Stimulated activated CD8-positive, alpha-beta memory T cell treated with anti-CD3 and anti-CD28 coated beads, Interleukin-12 subunit alpha, Interleukin-12 subunit beta, amount 100 ng/mL, for 24 hours (primary cell): ENCODE measurements around the gene CARD8.
A peak's percentile ranks its signal among the peaks of the same experiment; 100 is the strongest.
"Not testable (repeated sequence)": the region's sequence is repeated elsewhere in the genome, so short reads cannot be mapped to it uniquely, and the experiment has no call there.

ENCODE experiments used
- DNase-seq: peaks from one replicate; pipeline ENCODE4 v3.0.0-alpha.2; 2020; ENCODE audit errors: extremely low read depth

The CARD8 gene

GRCh38 chr19:48255376-48256303, at the start of gene CARD8:
Gene CARD8, minus strand, starts transcription at chr19:48255912. Its CDS starts 14,892 bp downstream, at chr19:48241020.
- peak; percentile 47 for DNase-seq

GRCh38 chr19:48303866-48304265, 48.2 kb upstream of the CARD8 start:
- no peak for DNase-seq

- no peak for DNase-seq
These were observed 47.7 kb upstream of the CARD8 start for GRCh38 chr19:48303367-48303766.

GRCh38 chr19:48302600-48302959, 46.9 kb upstream of the CARD8 start:
- no peak for DNase-seq

- no peak for DNase-seq
These were observed 46.3 kb upstream of the CARD8 start for GRCh38 chr19:48301886-48302599.

GRCh38 chr19:48297975-48298374, 42.3 kb upstream of the CARD8 start:
- DNase-seq = no peak

- DNase-seq = no peak
These were observed 41.4 kb upstream of the CARD8 start for GRCh38 chr19:48296963-48297734.

- DNase-seq = no peak
These were observed 39.7 kb upstream of the CARD8 start for GRCh38 chr19:48295458-48295857.

GRCh38 chr19:48292798-48293197, 37.1 kb upstream of the CARD8 start:
- DNase-seq = no peak

GRCh38 chr19:48291489-48291815, 35.7 kb upstream of the CARD8 start:
- not testable (repeated sequence) for DNase-seq

- no peak for DNase-seq
These were observed 35.2 kb upstream of the CARD8 start for GRCh38 chr19:48290771-48291488.

- DNase-seq = no peak
These were observed 34.7 kb upstream of the CARD8 start for GRCh38 chr19:48290401-48290770.

GRCh38 chr19:48287748-48288147, 32.0 kb upstream of the CARD8 start:
- no peak for DNase-seq

- DNase-seq = no peak
These were observed 29.2 kb upstream of the CARD8 start for GRCh38 chr19:48284896-48285295.

GRCh38 chr19:48283908-48284307, 28.2 kb upstream of the CARD8 start:
- no peak for DNase-seq

- DNase-seq = no peak
These were observed 24.0 kb upstream of the CARD8 start for GRCh38 chr19:48279747-48280146.

GRCh38 chr19:48274938-48275337, 19.2 kb upstream of the CARD8 start:
- DNase-seq = no peak

- no peak for DNase-seq
These were observed 18.5 kb upstream of the CARD8 start for GRCh38 chr19:48274173-48274572.

GRCh38 chr19:48271531-48272151, 15.9 kb upstream of the CARD8 start:
- no peak for DNase-seq

GRCh38 chr19:48269617-48270026, 13.9 kb upstream of the CARD8 start:
- DNase-seq = not testable (repeated sequence)

- DNase-seq = not testable (repeated sequence)
These were observed 9.6 kb upstream of the CARD8 start for GRCh38 chr19:48265326-48265725.
